GM12892 (cell line): ENCODE results near the gene CACNA1G.

Experiments
- POLR2A ChIP-seq: IDR thresholded peaks from 2 replicates; pipeline ENCODE4 v1.6.1; 2011; ENCODE audit warnings: low read depth, low read length, control low read depth
- POLR2AphosphoS5 ChIP-seq: IDR thresholded peaks from 2 replicates; pipeline ENCODE4 v1.6.1; 2011; ENCODE audit warnings: low read depth, low read length, control low read depth

- no peak for TF ChIP-seq POLR2AphosphoS5
- no peak for TF ChIP-seq POLR2A
Observed at GRCh38 chr17:50675627-50676026, 115.1 kb downstream of the CACNA1G start.
